Measurements from ENCODE around the gene ITPKB.

ITPKB gene

DNA sequence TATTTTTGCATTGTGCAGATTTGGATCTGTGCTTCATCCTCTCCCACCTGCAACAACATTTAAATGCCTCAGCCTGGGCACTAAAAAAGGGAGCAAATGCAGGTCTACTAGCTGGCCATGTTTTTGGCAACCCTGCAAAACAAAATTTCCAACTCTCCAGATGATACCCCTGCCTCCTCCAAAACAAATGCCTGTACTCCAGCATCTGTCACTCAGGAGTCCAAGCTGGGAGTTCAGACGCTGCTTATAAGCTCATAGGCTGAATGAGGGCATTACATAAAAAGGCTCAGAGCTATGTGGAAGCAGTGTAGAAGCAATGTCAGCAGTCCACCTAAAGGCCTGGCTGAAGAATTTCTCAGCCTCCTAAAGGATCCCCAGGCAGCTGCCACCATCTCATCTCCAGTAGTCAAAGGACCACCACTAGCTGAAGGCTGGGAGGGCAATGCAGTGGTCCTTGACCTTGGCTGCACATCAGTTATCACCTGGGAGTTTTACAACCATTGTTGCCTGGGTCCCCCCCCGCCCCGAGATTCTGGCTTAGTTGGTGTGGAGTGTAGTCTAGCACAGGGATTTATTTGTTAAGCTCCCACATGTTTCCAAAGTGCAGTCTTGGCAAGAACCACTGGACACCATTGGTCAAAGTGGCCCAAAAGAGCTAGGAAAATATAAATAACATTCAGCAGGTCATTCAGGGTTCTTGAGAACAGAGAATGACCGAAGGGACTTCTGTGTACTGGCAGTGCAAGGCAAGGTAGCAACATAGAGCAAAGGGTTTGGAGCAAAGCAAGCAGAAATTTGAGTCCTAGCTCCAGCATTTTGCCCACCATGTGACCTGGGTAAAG, 57.2 kb downstream of the ITPKB start:
- peak; percentile 87 for DNase-seq

DNA sequence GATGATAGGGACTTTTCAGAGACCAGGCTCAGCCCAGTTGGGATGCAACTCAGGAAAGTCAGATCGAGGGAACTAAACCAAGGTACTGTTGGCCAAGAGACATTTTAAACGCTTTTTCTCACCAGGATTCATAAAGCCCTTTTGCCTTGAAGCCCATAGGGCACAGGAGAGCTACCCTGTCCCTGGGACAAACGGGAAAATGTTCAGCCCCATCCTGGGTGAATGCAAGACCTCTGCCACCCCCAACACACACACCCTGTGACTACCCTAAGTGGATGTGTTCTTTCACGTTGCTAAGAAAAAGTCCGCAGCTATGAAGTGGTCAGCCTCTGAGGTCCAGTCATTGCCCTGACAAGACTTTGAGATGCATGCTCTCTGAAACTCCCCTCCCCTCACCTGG, 58.4 kb downstream of the ITPKB start:
- no peak for DNase-seq

DNA sequence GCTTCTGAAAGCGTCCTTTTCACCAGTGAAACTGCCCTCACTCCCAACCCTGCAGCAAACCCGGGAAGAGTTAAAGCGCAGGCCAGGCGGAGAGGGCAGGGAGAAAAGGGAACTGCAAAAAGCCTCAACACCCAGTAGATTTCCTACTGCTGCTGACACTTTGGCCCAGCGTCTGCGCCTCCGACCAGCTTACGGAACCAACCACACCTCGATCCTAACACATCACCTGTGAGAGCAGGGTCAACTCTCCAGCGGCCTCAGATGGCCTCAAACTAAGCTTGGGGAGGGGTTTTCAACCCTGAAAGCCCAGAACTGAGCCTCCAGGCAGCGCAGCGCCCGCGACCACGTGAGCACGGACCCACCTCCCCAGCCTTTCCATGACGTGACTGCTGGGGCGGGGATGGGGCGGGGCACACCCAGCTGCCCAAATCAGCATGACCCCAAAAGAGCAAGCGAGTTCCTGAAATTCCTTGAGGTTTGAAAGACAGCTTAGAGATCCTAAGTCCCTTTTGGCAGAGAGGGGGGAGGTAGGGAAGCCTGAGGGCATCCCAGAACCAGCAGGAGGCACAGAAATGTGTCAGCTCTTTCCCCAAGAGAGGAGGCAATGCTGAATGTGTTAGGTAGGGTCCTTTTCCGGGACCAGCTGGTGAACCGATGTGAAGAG, 59.1 kb downstream of the ITPKB start:
- no peak for DNase-seq

DNA sequence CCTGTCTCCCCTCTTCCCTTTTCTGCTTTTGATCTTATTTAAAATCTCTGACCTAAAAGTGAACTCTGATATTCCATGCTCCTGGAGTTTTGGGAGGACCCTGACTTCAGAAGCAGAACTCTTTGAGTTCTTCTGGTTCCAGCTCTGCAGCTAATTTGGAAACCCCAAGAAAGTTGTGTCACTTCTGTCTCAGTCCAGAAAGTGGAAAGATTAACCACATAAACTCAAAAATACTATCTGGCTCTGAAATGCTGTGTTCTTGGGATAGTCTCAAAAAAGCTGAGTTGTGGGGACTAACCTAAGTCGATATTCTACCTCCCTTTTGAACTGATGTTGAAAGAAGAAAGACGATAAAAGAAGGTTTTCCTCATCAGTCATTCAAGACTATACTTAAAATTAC, 59.8 kb downstream of the ITPKB start:
- DNase-seq, result no peak

DNA sequence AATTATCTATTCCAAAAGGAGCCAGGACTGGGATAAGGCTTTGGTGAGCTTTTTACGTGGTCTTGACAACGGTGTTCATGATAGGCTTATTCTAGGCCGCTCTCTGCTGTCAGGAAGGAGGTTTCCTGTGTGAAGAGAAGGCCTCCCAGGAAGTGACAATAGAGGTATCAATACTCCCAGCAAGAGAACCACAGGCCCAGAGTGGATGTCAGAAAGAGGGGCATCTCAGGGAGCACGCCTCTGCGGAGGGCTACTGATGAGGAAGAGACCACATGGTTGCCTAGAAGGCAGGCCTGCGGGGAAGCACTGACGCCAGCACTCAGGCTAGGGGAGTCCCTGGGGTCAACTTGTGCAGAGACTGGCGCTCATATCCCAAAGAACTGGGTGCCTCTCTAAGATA, 60.4 kb downstream of the ITPKB start:
- DNase-seq, result no peak

DNA sequence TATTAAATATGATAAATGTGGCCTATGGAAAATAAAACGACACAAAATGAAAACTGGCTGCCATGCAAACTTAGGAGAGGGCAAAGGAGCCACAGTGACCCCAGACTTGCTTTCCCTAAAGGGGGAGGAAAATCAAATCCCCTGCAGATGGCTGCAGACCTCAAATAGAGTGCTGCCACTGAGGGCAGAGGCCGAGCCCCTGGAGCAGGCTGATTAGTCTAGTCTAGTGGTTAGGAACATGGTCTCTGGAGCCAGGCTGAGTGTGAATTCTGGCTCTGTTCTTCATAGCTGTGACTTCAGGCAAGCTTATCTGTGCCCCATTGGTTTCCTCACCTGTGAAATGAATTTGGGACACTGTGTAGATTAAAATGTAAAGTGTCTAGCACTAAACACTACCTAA, 60.8 kb downstream of the ITPKB start:
- no peak for DNase-seq

DNA sequence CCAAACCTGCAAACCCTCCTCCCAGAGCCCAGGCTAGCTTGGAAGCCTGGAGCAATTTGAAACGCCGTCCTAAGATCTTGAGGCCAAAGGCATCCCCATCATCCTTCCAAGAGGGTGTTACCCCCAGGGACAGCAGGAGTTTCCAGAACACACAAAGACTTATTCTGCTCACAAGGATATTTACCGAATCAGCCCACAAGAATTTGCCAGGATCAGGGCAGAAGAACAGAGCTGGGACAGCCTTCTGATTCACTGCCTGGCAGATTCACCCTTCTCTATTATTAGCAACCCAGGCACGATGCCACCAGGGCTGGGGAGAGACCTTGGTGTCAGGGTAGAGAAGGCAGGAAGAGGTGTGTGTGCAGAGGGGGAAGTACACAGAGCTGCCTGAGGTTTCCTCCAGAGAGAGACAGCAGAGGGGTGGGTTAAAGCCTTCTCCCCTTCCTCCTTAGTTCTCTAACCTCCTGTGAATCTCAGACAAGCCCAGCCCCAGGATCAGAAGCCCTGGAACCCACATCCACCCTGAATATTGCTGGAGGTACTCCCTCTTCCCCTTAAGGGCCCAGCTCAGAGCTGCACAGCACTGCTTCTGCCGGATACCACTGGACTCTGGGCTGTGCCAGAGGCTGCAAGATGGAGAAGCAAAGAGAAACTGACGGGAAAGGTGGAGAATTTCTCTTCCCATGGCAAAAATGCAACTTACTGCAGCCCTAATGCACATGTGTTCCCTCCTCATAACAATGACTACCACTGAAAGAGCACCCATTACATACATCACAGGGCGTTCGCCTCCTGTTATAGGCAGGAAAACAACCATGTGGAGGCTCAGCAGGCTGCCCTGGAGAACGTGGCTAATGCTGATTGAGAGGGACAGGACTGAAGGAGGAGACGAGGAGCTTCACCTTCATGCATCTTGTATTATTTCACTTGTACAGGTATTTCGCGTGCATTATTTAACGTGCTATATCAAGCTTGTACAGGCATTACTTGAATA, 61.8 kb downstream of the ITPKB start:
- peak; percentile 86 for DNase-seq

DNA sequence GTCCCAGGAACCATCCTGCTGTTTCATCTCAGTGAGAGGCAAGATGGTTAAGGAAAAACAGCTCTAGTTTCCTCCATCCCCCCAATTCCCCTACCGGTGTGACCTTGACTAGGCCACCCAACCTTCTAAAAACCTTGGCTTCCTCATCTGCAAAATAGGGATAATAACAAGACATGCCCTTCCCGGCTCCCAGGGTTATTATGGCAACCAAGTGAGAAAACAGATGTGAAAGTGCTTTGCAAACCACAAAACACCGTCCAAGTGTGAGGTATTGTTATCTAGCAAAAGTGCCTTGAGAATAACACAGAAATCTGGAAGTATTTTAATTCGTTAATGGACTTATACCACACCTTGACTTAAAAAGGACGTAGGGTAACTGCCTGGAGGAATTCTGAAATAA, 62.7 kb downstream of the ITPKB start:
- DNase-seq, result no peak

DNA sequence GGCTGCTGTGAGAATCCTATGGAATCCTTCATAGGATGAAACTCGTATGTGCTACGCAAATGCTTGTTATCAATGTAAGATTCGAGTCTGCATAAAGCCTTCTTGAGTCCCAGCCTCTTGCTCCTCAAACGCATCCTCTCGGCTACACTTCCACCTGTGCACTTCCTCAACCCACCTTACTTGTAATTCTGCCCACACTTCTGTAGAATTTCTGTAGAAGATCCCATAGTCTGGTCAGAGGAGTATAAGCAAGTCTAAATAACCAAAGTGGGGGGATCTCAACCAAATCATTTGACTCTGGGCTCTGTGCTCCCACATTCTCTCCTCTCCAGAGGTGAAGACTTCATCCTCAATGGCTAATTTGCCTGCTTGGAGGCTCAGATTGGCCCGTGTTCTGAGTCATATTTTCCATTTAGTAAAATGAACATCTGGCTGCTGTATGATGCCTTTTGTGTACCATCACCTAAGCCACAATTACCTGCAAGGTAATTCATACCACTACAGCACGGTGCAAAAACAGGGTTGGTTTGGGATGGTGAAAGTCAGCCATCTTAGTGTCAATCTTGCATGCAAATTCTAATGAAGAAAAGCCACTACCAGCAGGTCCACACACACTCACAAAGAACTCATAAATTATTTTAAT, 63.2 kb downstream of the ITPKB start:
- DNase-seq, result no peak

DNA sequence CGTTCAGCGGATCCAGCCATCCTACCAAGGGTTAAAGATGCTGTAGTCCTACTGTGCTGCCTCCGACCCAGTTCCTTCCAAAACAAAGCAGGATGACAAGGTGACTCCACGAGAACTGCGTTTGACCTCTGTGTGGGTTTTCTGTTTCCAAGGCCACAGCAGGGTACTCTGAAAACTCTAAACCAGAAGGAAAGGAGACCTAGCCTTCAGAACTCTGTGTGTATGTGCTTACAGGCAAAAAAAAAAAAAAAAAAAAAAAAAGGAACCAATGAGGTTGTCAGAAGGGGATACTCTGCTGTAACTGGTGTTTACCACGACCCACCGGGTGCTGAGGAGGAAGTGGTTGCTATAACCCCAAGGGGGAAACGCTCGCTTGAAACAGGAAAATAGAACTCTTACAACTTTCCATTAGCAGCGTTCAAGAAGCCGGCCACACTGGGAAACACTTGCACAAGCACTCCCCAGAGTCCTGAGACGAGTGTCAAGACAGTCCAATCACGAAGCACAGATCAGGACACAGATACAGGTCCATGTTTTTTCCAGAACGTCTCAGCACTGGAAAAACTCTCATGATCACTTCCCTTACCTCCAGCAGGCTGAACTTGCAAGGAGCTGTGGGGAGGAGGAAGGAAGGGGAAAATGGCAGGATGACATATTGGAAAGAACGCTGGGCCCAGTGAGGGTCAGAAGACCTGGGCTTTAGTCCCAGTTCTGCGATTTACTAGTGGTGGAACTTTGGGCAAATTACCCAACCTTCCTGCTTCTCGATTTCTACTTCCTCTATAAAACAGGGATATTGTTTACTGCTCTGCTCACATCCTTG, 64.0 kb downstream of the ITPKB start:
- DNase-seq, result no peak

DNA sequence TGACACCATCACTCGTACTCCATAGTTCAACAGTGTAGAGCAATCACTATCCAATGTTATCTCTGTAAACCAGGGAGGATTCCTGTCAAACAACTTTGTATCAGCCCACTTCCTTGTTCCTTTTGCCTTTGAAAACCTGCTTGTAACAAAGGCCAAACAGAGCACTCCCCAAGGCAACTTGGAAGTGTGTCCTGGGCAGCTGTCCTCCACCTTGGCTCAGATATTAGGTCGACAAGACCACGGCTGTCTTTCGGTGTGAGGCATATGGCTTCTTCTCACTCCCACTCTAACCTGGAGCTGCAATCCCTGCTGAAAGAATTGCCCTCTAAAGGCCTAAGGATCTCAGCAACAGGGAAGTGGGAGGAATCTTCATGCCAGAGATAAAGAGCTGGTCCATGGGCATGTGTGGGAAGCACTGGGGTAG, 66.7 kb downstream of the ITPKB start:
- no peak for DNase-seq

DNA sequence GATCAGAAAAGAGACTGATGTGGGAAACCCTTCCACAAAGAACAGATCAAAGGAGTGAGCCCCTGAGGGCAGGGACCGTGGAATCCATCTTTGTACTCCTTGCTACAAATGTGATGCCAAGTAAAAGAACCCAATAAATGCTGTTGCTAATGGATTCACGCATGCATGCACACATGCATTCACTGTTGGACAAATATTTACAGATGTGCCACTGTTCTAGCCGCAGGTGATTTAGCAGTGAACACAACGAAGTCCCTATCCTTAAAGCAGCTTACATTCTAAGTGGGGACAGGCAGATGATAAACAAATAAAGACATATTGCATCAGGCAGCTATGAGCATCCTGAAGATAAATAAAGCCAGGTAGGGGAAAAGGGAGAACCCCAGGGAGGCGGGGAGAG, 67.8 kb downstream of the ITPKB start:
- DNase-seq, result no peak

DNA sequence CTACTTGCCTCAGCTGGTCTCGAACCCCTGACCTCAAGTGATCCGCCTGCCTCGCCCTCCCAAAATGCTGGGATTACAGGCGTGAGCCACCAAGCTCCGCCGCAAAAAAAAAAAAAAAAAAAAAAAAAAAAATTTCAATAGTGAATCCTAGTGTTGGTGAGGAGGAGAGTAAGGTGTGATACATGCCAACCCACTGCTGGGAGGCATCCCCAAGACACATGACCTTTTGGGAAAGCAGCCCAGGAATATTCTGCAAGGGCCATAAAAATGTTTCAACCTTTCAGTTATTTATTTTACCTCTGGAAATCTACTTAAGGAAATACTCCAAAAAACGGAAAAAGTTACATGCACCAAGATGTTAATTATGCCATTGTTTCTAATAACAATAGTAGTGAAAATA, 69.0 kb downstream of the ITPKB start:
- no peak for DNase-seq

DNA sequence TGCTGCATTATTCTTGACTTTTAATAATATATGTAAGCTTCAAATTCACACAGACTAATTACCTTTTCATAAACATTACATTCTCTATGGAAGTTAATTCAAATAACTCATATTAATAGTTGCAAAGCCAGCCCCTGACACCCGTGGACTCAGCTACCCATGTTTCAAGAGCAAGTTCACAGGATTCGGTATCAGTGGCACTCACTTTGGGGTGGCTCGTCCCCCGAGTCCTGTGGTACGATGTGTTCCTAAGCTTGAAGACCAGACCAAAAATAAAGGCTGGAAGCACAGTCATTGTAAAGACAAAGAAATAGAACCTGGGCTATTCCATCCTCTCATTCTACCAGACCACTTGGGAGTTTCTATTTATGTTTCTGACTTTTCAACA, 70.9 kb downstream of the ITPKB start:
- DNase-seq, result no peak

DNA sequence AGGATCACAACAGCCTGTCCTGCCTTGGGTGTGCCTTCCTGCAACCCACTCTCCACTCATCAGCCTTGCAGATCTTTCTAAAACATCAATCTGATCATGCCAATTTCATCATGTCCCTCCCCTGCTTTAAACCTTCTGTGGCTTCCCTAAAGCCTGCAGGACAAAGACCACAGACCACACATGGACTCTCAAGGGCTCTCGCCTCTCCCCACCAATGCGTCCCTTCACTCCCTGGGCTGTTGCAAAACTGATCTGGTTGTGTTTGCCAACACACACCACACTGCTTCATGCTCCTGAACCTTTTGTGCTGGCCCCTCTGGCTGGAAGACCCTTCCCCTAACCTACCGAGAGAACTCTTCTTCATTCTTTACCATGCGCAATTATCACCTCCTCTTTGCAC, 72.4 kb downstream of the ITPKB start:
- no peak for DNase-seq

DNA sequence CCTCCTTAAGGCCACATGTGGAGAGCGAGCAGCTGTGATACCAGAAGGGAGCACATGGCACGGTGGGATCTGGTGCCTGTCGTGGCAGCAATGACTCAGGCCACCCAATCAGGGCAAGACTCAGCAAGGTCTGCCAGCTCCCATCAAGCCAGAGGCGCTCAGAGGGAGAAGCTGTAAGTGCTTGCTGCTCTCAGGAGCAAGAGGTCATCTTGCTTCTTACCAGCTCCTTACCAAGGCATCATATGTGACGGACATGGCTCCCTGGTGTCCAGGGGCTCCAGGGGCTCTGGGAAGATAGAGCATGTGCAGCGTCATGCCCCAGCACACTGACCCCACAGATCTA, 72.9 kb downstream of the ITPKB start:
- DNase-seq, result no peak

DNA sequence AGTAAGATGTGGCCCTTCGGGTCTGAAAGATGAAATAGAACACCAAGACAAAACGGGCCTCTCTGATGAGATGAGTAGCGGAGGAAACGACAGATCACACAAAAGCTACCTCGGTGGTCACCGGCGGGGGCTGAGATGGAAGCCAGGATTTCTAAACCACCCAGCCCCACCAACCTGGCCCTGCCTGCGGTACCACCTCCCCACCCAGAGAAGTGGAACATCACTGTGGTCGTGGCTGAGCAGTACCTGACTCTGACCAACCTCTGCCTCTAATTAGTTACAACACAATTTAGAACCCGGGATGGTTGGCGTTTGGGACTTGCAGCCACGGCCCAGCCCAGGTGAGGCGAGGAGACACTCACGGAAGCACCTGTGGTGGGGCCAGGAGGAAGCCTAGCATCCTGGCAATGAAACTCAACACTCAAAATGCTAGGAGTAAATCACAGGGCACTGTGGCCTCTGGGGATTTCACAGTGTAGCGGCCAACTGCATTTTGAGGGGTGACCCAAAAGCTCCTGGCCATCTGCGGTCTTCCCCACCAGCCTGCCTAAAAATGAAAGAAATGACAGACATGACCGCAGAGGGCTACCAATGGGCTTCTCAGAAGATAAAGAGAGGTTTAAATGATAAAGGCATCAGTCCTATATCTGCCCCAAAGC, 73.4 kb downstream of the ITPKB start:
- no peak for DNase-seq

DNA sequence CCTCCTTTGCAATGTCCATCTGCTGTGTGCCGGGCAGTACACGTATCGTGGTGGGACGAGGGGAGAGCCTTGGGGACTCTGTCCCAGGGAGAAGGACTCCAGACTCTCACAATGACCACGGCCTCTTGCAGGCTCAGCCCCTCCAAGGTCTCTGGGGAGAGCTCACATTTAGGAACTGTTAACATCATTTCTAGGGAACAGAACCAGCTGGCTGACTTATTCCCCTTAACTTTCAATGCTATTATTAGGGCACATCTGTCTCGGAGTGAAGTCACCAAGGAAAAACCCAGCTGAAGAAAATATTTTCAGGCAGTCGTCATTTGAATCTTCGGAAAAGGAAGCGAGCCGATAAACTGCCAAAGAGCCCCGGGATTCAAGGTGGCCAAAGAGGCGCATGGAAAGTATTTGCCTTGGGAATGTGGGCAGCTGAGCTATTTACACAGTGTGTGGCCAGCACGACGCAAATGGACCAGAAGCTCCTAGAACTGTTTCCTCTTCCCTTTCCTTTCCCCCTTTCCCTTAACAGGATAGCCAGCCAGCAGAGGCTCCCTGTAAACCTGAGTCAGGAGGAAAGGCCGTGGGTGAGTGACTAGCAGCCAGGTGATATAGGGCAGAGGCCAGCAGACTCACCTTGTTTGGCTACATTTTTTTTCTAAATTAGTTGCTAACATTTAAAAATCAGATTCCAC, 74.5 kb downstream of the ITPKB start:
- DNase-seq, result no peak

DNA sequence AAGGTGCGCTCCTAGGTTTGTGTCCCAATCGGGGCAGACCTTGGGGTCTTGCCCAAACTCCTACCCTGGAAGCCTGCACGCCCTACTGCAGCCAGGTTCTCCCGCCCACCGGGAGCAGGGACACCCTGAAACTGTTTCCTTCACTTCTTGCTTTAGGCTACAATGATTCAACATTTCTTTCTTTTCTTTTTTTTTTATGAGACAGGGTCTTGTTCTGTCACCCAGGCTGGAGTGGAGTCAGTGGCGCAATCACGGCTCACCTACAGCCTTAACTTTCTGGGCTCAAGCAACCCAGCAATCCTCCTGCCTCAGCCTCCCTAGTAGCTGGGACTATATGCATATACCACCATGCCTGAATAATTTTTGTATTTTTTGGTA, 75.8 kb downstream of the ITPKB start:
- DNase-seq, result no peak

DNA sequence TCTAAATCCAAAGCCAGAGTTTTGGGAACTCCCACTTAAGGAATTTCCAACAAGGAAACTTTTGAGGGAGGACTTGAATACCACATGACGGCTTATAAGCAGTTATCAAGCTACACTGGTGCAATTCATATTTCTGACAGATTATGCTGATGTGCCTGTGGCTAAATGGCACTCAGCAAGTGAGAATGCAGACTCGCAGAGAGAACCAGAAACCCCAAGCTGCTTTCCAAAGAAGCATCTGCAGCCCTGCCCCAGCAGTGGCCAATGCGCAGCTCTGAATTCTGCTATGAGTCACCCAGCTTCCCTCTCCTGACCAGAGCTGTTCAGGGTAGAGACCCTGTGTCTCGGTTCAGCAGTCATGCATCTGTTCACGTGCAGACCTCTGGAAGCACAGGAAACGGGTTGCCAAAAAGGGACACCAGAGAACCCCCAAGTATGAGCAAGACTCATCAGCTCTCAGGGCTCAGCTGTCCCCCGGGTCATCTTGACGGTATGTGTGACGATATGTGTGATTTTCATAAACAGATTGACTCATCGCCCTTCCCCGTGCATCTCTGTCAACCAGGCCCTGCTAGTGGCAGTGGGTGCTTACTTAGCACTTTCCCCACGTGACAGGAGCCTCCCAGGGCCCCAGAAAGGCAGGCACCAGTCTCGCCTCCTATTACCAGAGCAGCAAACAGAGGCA, 76.3 kb downstream of the ITPKB start:
- DNase-seq, result no peak

All from NCI-H1694 (cell line).